K562 (cell line): ENCODE data around the gene BRCA1. TPM values are rescaled to one million over a fixed set of nuclear protein-coding genes. Genes with fewer than 3 reads are reported as not detected.

Experiments
- ELF4 ChIP-seq: fragments of 450-650 bp; formaldehyde crosslinking; IDR thresholded peaks from 2 replicates; pipeline ENCODE4 v1.4.0; 2022; ENCODE audit warnings: missing genetic modification characterization
- FOXA1 ChIP-seq: fragments of 450-650 bp; IDR thresholded peaks from 2 replicates; pipeline ENCODE4 v1.6.1; 2016; ENCODE audit warnings: mild to moderate bottlenecking, borderline replicate concordance
- FOXJ2 ChIP-seq: fragments of 200-800 bp; sonication (Bioruptor generic); IDR thresholded peaks from 2 replicates; pipeline ENCODE4 v1.6.1; 2016; ENCODE audit warnings: missing genetic modification characterization, missing compliant biosample characterization
- GTF3C2 ChIP-seq: IDR thresholded peaks from 3 replicates; pipeline ENCODE4 v1.6.1; 2011; ENCODE audit warnings: borderline replicate concordance, mild to moderate bottlenecking, moderate library complexity; ENCODE audit not compliant: insufficient read length; ENCODE audit errors: extremely low read depth
- HBP1 ChIP-seq: fragments of 450-650 bp; formaldehyde crosslinking; IDR thresholded peaks from 2 replicates; pipeline ENCODE4 v1.4.0; 2022; ENCODE audit warnings: missing genetic modification characterization
- HOXB6 ChIP-seq: fragments of 250-450 bp; sonication (Bioruptor Pico); IDR thresholded peaks from 2 replicates; pipeline ENCODE4 v1.5.1; 2022; ENCODE audit warnings: mild to moderate bottlenecking, borderline replicate concordance
- MAFG ChIP-seq: fragments of 450-650 bp; conservative IDR thresholded peaks from 2 replicates; pipeline ENCODE4 v1.6.1; 2016; ENCODE audit warnings: missing genetic modification characterization, missing compliant biosample characterization
- NCOA4 ChIP-seq: fragments of 450-650 bp; IDR thresholded peaks from 2 replicates; pipeline ENCODE4 v1.6.1; 2018; ENCODE audit warnings: mild to moderate bottlenecking; ENCODE audit not compliant: partially characterized antibody
- SNRNP70 ChIP-seq: fragments of 200-400 bp; formaldehyde crosslinking; optimal IDR thresholded peaks from 2 replicates; pipeline ENCODE3; 2017; ENCODE audit warnings: low read depth, low read length
- SOX6 ChIP-seq: fragments of 450-650 bp; IDR thresholded peaks from 2 replicates; pipeline ENCODE4 v1.6.1; 2014; ENCODE audit warnings: mild to moderate bottlenecking
- TCF15 ChIP-seq: fragments of 250-450 bp; sonication (Bioruptor Pico); IDR thresholded peaks from 2 replicates; pipeline ENCODE4 v1.8.0; 2022; ENCODE audit warnings: moderate library complexity, mild to moderate bottlenecking, inconsistent platforms
- TCF7 ChIP-seq: sonication (generic); IDR thresholded peaks from 2 replicates; pipeline ENCODE4 v1.6.1; 2016; ENCODE audit warnings: antibody characterized with exemption, borderline replicate concordance
- TFAM ChIP-seq: fragments of 250-450 bp; sonication (Bioruptor Pico); conservative IDR thresholded peaks from 2 replicates; pipeline ENCODE4 v1.5.0; 2021; ENCODE audit warnings: mild to moderate bottlenecking, moderate library complexity
- TRIM28 ChIP-seq: fragments of 450-650 bp; IDR thresholded peaks from 2 replicates; pipeline ENCODE4 v1.6.1; 2017
- ZNF224 ChIP-seq: sonication (generic); formaldehyde crosslinking; IDR thresholded peaks from 2 replicates; pipeline ENCODE4 v1.8.0; 2022; ENCODE audit warnings: mild to moderate bottlenecking, missing genetic modification reagents
- ZNF408 ChIP-seq: fragments of 250-450 bp; sonication (Bioruptor Pico); IDR thresholded peaks from 2 replicates; pipeline ENCODE4 v1.4.0; 2020; ENCODE audit warnings: low read depth, mild to moderate bottlenecking, moderate library complexity
- ZNF41 ChIP-seq: fragments of 250-450 bp; sonication (Bioruptor Pico); conservative IDR thresholded peaks from 2 replicates; pipeline ENCODE4 v1.4.0; 2020; ENCODE audit warnings: mild to moderate bottlenecking
- ZNF695 ChIP-seq: fragments of 450-650 bp; formaldehyde crosslinking; IDR thresholded peaks from 2 replicates; pipeline ENCODE4 v1.4.0; 2020; ENCODE audit warnings: mild to moderate bottlenecking, moderate library complexity
- ZNF740 ChIP-seq, 3 experiments: fragments of 200-800 bp in 1 of 3; sonication (Bioruptor generic) in 1 of 3; sonication (generic) in 1 of 3; formaldehyde crosslinking in 1 of 3; IDR thresholded peaks; 2 replicates each; pipeline versions ENCODE4 v1.6.1 to v1.8.0; 2016 to 2022; ENCODE audit warnings: mild to moderate bottlenecking in 2 of 3, missing compliant biosample characterization in 2 of 3, missing genetic modification characterization in 2 of 3, missing genetic modification reagents in 1 of 3
- ZNF764 ChIP-seq: fragments of 250-450 bp; sonication (Bioruptor Pico); IDR thresholded peaks from 2 replicates; pipeline ENCODE4 v1.4.0; 2020; ENCODE audit warnings: low read depth, mild to moderate bottlenecking, moderate library complexity
- polyA plus RNA-seq, 8 experiments: library from polyadenylated mRNA; depleted of rRNA in 4 of 8; stranded (reverse) in 5 of 8; unstranded in 3 of 8; fragments of >200 nt; fragmentation: Nextera tagmentation in 2 of 8; fragmentation: Illumina TruSeq in 1 of 8; extraction: Ambion mirVana in 2 of 8; extraction: Trizol in 1 of 8; gene quantifications; 2 replicates each; pipeline versions ENCODE4 v1.2.1 to v1.2.3, GENCODE V29; 2011 to 2014; ENCODE audit warnings: inconsistent platforms in 1 of 8, missing spikeins in 1 of 8
- total RNA-seq, 7 experiments: library from RNA; depleted of rRNA in 6 of 7; stranded (reverse); fragments of >200 nt in 6 of 7; fragmentation: Illumina TruSeq in 2 of 7; extraction: Trizol in 2 of 7; gene quantifications; 2 replicates each; pipeline versions ENCODE4 v1.2.1 to v1.2.3, GENCODE V29; 2011 to 2021; ENCODE audit warnings: low replicate concordance in 1 of 7
- TF ChIP-seq, protein P1 (sequence below): fragments of 250-450 bp; sonication (Bioruptor Pico); IDR thresholded peaks from 2 replicates; pipeline ENCODE4 v1.4.0; 2020

The BRCA1 gene
- total and polyA plus RNA-seq, 9 of the 15 experiments (the other 6 are each of a cell fraction or from before 2014, with no cell fraction given): 25.9 to 95.3 (median 62.3) TPM

- TF ChIP-seq, protein P1, sequence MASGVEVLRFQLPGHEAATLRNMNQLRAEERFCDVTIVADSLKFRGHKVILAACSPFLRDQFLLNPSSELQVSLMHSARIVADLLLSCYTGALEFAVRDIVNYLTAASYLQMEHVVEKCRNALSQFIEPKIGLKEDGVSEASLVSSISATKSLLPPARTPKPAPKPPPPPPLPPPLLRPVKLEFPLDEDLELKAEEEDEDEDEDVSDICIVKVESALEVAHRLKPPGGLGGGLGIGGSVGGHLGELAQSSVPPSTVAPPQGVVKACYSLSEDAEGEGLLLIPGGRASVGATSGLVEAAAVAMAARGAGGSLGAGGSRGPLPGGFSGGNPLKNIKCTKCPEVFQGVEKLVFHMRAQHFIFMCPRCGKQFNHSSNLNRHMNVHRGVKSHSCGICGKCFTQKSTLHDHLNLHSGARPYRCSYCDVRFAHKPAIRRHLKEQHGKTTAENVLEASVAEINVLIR (CRISPR knock-in tag): peak; percentile 89
- TF ChIP-seq TFAM (CRISPR knock-in tag) (no peak), FOXA1 (no peak), ZNF764 (CRISPR knock-in tag) (no peak), MAFG (no peak), HOXB6 (no peak), HBP1 (no peak), SOX6 (peak; percentile 89), TCF7 (peak; percentile 68; the same call in 1 of the 2 replicates), ZNF740 (CRISPR knock-in tag; IDR thresholded peaks at IDR 0.05) (peak; percentile 24; the same call in 1 of the 2 replicates), ZNF740 (tag; IDR thresholded peaks at IDR 0.05) (no peak), ZNF408 (CRISPR knock-in tag) (no peak), NCOA4 (no peak), ZNF41 (no peak), TCF15 (no peak), TRIM28 (no peak), ZNF224 (no peak), ZNF695 (no peak), ELF4 (0 out of 2 replicates have a peak, but pooled peaks have one; percentile 34), SNRNP70 (no peak), FOXJ2 (tag) (peak; percentile 41), GTF3C2 (no peak)
Observed at GRCh38 chr17:42997984-42998938, 126.9 kb downstream of the BRCA1 start, which contains the start of gene RPL27 (continued).
